Measurements from ENCODE around the gene DAPL1.

Gene DAPL1

DNA sequence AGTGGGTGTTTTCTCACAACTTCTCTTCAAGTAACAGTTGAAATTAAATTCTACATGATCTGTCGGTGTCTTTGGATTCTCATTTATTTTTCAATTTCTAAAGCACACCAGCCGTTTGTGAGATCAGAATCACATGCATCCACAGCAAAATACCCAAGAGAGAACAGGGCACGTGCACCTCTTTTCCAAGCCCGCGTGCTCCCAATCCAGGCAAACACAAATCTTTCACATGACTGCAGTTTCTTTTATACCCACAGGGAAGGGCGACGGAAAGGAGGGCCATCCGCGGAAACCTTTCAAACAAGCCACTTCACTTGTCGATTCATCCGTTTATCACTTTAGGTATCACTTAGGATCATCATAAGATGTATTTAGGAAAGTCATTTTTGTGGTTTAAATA is 13.0 kb upstream of the DAPL1 start:
- Histone ChIP-seq H3K36me3 (ENCODE audit: control insufficient read depth, insufficient read depth, low read length) (no peaks in the 10 kb centered on the region), H3K27me3 (ENCODE audit: control insufficient read depth, insufficient read depth, low read length) (no peaks in the 10 kb centered on the region), H3K9ac (ENCODE audit: low read length) (no peak overlapping the region), H3K4me1 (ENCODE audit: control insufficient read depth, insufficient read depth, low read length) (no peaks in the 10 kb centered on the region), H3K27ac (ENCODE audit: low read depth, low read length) (no peak overlapping the region), H3K4me3 (ENCODE audit: low read length) (no peak overlapping the region)

DNA sequence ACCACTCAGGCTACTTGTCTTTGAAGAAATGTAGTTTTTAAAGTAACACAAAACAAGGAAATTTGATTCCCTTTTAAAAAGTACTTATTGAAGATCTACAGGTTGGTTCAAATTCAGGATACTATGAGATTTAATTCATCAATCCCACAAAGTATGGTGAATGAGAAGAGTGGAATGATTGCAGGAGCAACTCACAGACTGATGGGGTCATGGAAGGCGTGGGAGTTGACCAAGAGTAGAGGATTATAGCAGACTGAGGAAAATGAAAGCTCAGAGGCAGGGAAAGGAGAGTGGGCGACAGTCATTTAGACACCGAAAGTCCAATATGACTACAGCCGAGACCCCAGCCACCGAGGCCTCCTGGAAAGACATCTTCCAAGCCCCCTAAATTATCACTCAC is 12.5 kb upstream of the DAPL1 start:
- Histone ChIP-seq H3K4me3 (ENCODE audit: low read length) (no peak overlapping the region), H3K9ac (ENCODE audit: low read length) (no peak overlapping the region), H3K27ac (ENCODE audit: low read depth, low read length) (no peak overlapping the region), H3K36me3 (ENCODE audit: control insufficient read depth, insufficient read depth, low read length) (no peaks in the 10 kb centered on the region), H3K4me1 (ENCODE audit: control insufficient read depth, insufficient read depth, low read length) (no peaks in the 10 kb centered on the region), H3K27me3 (ENCODE audit: control insufficient read depth, insufficient read depth, low read length) (no peaks in the 10 kb centered on the region)

GRCh38 chr2:158783923-158784322 is 11.2 kb upstream of the DAPL1 start:
- Histone ChIP-seq H3K36me3 (ENCODE audit: control insufficient read depth, insufficient read depth, low read length) (no peaks in the 10 kb centered on the region), H3K9ac (ENCODE audit: low read length) (no peak overlapping the region), H3K4me1 (ENCODE audit: control insufficient read depth, insufficient read depth, low read length) (no peaks in the 10 kb centered on the region), H3K4me3 (ENCODE audit: low read length) (no peak overlapping the region), H3K27ac (ENCODE audit: low read depth, low read length) (no peak overlapping the region), H3K27me3 (ENCODE audit: control insufficient read depth, insufficient read depth, low read length) (no peaks in the 10 kb centered on the region)

DNA sequence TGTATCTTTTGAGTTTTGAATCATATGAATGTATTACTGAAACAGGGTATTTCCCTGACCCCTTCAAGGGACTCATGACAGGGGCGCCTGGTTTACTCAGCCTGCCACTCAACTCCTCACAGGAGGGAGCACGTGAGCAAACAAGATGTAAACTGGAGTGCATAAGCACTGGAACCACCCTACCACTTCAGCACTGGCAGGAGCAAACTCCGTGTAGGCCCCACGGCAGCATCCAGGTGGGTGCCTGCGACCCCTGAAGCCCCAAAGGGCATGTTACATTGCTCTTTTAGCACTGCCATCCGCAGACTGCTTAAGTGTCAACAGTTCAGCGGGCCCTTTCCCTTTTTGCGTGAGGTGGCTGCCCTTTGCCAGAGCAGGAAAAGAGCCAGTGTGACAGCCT is 8.2 kb upstream of the DAPL1 start:
- no peak overlapping the region for H3K27ac ChIP-seq (ENCODE audit: low read depth, low read length)
- no peak overlapping the region for H3K9ac ChIP-seq (ENCODE audit: low read length)
- no peaks in the 10 kb centered on the region for H3K27me3 ChIP-seq (ENCODE audit: control insufficient read depth, insufficient read depth, low read length)
- H3K4me3 ChIP-seq (ENCODE audit: low read length) = no peak overlapping the region
- no peaks in the 10 kb centered on the region for H3K36me3 ChIP-seq (ENCODE audit: control insufficient read depth, insufficient read depth, low read length)
- no peaks in the 10 kb centered on the region for H3K4me1 ChIP-seq (ENCODE audit: control insufficient read depth, insufficient read depth, low read length)

- Histone ChIP-seq H3K27me3 (ENCODE audit: control insufficient read depth, insufficient read depth, low read length) (no peaks in the 10 kb centered on the region), H3K36me3 (ENCODE audit: control insufficient read depth, insufficient read depth, low read length) (no peaks in the 10 kb centered on the region), H3K4me3 (ENCODE audit: low read length) (no peak overlapping the region), H3K9ac (ENCODE audit: low read length) (no peak overlapping the region), H3K4me1 (ENCODE audit: control insufficient read depth, insufficient read depth, low read length) (no peaks in the 10 kb centered on the region), H3K27ac (ENCODE audit: low read depth, low read length) (no peak overlapping the region)
These were observed 6.2 kb upstream of the DAPL1 start for GRCh38 chr2:158788951-158789350.

DNA sequence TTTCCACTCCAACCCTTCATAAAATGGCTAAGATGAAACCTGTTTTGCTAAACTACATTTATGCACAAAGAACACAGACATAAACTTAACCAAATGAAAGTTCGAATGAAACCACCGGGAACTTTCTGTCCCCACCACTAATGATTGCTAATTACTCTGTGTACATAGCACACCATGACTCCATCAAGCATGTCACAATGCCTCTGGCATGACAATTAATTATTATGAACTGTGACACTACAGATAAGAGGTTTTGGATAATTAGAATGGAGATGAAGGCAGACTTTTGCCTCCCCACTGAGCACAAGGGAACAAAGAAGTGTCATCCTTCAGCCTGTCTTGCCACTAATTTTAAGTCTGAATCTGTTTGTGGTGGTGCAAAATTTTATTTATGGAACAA is 1.5 kb downstream of the DAPL1 start:
- Histone ChIP-seq H3K36me3 (ENCODE audit: control insufficient read depth, insufficient read depth, low read length) (no peaks in the 10 kb centered on the region), H3K4me1 (ENCODE audit: control insufficient read depth, insufficient read depth, low read length) (no peaks in the 10 kb centered on the region), H3K4me3 (ENCODE audit: low read length) (no peak overlapping the region), H3K9ac (ENCODE audit: low read length) (no peak overlapping the region), H3K27me3 (ENCODE audit: control insufficient read depth, insufficient read depth, low read length) (no peaks in the 10 kb centered on the region), H3K27ac (ENCODE audit: low read depth, low read length) (no peak overlapping the region)

DNA sequence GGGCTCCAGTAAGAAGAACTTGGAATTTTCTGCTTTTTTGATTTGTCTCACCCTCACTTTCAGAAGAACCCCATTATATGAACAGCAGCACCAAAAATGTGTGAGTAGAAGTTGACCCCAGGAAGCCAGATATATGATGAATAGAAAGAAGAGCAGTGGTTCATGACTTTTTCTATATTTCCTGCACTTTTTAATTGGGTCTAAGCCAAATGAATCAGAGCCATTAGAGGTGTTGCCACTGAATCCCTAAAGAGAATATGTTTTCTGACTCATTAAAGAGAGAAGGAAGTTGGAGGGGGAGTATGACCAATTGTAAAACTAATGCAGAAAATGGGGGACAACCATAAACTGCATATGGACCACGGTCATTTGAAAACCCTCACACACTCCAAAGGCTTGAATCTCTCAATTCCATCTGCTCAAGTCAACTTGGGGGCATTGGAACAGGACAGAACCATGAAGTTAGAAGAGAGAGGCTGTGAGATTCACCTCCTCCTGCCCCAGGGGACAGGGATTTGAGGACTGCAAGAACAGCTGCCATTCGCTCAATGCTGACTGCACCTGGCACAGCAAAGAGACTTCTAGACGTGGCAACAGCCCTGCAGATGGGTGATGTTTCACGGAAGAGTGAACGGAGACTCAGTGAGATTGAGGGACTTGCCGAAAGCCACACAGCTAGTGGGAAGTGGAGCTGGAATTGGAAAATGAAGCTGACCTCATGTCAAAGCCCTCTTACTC is 3.0 kb downstream of the DAPL1 start:
- no peak overlapping the region for H3K9ac ChIP-seq (ENCODE audit: low read length)
- H3K27me3 ChIP-seq (ENCODE audit: control insufficient read depth, insufficient read depth, low read length) = no peaks in the 10 kb centered on the region
- no peak overlapping the region for H3K27ac ChIP-seq (ENCODE audit: low read depth, low read length)
- H3K4me1 ChIP-seq (ENCODE audit: control insufficient read depth, insufficient read depth, low read length) = no peaks in the 10 kb centered on the region
- no peaks in the 10 kb centered on the region for H3K36me3 ChIP-seq (ENCODE audit: control insufficient read depth, insufficient read depth, low read length)
- H3K4me3 ChIP-seq (ENCODE audit: low read length) = no peak overlapping the region

DNA sequence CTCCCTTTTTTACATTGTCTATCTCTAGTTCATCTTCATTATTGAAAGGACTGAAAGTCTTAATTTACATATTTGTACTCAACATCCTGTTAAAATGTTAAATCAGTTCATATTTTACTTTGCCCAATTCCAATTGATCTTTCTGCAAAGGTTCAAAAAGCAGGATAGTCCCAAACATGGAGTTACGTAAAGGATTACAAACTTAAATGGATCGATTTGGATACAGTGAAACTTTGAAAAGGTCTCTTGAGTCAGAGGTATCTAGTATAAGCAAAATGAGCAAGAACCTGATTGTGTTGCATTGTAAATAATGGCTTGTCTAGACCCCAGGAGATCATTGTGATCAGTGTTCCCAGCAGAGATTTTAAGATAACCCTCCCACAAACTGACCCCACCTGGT is 4.1 kb downstream of the DAPL1 start:
- Histone ChIP-seq H3K4me3 (ENCODE audit: low read length) (no peak overlapping the region), H3K36me3 (ENCODE audit: control insufficient read depth, insufficient read depth, low read length) (no peaks in the 10 kb centered on the region), H3K4me1 (ENCODE audit: control insufficient read depth, insufficient read depth, low read length) (no peaks in the 10 kb centered on the region), H3K27ac (ENCODE audit: low read depth, low read length) (no peak overlapping the region), H3K27me3 (ENCODE audit: control insufficient read depth, insufficient read depth, low read length) (no peaks in the 10 kb centered on the region), H3K9ac (ENCODE audit: low read length) (no peak overlapping the region)

- no peaks in the 10 kb centered on the region for H3K36me3 ChIP-seq (ENCODE audit: control insufficient read depth, insufficient read depth, low read length)
- no peak overlapping the region for H3K27ac ChIP-seq (ENCODE audit: low read depth, low read length)
- no peaks in the 10 kb centered on the region for H3K4me1 ChIP-seq (ENCODE audit: control insufficient read depth, insufficient read depth, low read length)
- H3K9ac ChIP-seq (ENCODE audit: low read length) = no peak overlapping the region
- H3K27me3 ChIP-seq (ENCODE audit: control insufficient read depth, insufficient read depth, low read length) = no peaks in the 10 kb centered on the region
- H3K4me3 ChIP-seq (ENCODE audit: low read length) = no peak overlapping the region
These were observed 8.4 kb downstream of the DAPL1 start for GRCh38 chr2:158803506-158803905.

DNA sequence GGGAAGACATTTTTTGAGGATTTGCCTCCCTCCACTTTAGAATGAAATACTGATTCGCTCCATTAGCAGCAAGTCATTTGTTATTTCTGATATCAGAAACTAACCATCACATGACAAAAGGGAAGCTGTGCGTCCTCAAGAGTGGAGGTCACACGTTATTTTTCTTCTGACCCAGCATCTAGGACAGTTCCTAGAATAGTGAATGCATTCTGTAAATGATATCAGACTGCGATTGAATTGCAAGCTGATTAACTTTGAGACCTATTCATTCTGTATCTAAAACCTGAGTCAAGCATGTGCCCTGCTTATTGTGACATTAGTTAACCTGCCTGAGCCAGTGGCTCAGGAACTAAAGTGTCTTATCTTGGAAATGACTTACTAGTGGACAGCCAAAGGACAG is 10.1 kb downstream of the DAPL1 start:
- H3K4me1 ChIP-seq (ENCODE audit: control insufficient read depth, insufficient read depth, low read length) = no peaks in the 10 kb centered on the region
- no peak overlapping the region for H3K4me3 ChIP-seq (ENCODE audit: low read length)
- no peak overlapping the region for H3K9ac ChIP-seq (ENCODE audit: low read length)
- no peaks in the 10 kb centered on the region for H3K27me3 ChIP-seq (ENCODE audit: control insufficient read depth, insufficient read depth, low read length)
- no peaks in the 10 kb centered on the region for H3K36me3 ChIP-seq (ENCODE audit: control insufficient read depth, insufficient read depth, low read length)
- H3K27ac ChIP-seq (ENCODE audit: low read depth, low read length) = no peak overlapping the region

GRCh38 chr2:158805936-158806335 is 10.8 kb downstream of the DAPL1 start:
- Histone ChIP-seq H3K9ac (ENCODE audit: low read length) (no peak overlapping the region), H3K27ac (ENCODE audit: low read depth, low read length) (no peak overlapping the region), H3K27me3 (ENCODE audit: control insufficient read depth, insufficient read depth, low read length) (no peaks in the 10 kb centered on the region), H3K4me3 (ENCODE audit: low read length) (no peak overlapping the region), H3K4me1 (ENCODE audit: control insufficient read depth, insufficient read depth, low read length) (no peaks in the 10 kb centered on the region), H3K36me3 (ENCODE audit: control insufficient read depth, insufficient read depth, low read length) (no peaks in the 10 kb centered on the region)

DNA sequence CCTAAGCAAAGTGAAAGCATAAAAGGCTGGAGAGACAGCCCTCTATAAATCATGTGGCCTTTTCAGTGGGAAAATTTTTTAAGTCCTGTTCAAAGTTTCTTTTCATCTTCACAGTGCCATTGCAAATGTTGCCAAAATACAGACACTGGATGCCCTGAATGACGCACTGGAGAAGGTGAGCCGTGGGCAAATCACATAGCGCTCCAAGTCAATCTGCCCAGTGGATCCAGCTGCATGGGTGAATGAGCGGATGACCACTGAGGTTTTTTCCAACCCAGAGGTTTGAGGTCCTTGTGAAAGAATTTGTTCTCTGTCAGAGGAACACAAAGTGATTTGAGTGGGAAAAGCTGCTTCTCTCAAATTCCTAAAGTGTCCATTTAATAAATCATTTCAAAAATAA is 11.8 kb downstream of the DAPL1 start:
- Histone ChIP-seq H3K4me1 (ENCODE audit: control insufficient read depth, insufficient read depth, low read length) (no peaks in the 10 kb centered on the region), H3K27ac (ENCODE audit: low read depth, low read length) (no peak overlapping the region), H3K27me3 (ENCODE audit: control insufficient read depth, insufficient read depth, low read length) (no peaks in the 10 kb centered on the region), H3K9ac (ENCODE audit: low read length) (no peak overlapping the region), H3K4me3 (ENCODE audit: low read length) (no peak overlapping the region), H3K36me3 (ENCODE audit: control insufficient read depth, insufficient read depth, low read length) (no peaks in the 10 kb centered on the region)

DNA sequence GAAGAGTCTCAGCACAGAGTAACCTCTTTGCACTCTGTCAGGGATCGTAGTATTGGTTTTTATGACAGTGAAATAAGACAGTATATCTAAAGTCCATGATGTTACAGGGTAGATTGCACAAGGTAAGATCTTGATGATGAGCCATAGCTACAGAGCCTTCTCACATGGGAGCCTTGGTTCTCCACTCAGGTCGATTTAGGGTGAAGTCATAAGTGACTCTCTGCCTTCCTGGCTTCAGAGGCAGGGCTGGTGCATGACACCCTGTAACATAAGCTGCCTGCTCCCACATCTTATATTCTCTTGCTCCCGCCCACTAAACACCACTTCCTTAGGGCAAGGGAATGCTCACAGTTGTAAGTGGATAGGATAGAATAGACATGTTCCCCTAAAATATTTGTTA is 13.3 kb downstream of the DAPL1 start:
- Histone ChIP-seq H3K27ac (ENCODE audit: low read depth, low read length) (no peak overlapping the region), H3K4me3 (ENCODE audit: low read length) (no peak overlapping the region), H3K4me1 (ENCODE audit: control insufficient read depth, insufficient read depth, low read length) (no peaks in the 10 kb centered on the region), H3K27me3 (ENCODE audit: control insufficient read depth, insufficient read depth, low read length) (no peaks in the 10 kb centered on the region), H3K9ac (ENCODE audit: low read length) (no peak overlapping the region), H3K36me3 (ENCODE audit: control insufficient read depth, insufficient read depth, low read length) (no peaks in the 10 kb centered on the region)

All from rectal smooth muscle tissue (tissue), 1 donor.